NCI-H524 (cell line): ENCODE measurements around the gene PLSCR1.

Experiments
- DNase-seq, 2 experiments: peaks; one replicate each; lab custom pipeline; 2025; lab: John Stamatoyannopoulos, UW

Gene PLSCR1

DNA sequence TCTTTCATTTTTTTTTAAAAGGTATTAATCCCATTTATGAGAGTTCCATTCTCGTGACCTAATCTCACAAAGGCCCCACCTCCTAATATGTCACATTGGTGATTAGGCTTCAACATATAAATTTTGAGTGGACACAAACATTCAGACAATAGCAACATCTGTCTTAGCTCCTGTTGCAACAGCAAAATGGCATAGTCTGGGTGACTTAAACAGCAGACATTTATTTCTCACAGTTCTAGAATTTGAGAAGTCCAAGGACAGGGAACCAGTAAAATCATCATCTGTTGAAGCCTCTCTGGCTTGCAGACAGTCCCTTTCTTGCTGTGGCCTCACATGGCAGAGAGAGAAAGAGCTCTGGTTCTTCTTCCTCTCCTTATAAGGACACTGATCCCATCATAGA, 71.8 kb downstream of the PLSCR1 start:
- DNase-seq = no peak

DNA sequence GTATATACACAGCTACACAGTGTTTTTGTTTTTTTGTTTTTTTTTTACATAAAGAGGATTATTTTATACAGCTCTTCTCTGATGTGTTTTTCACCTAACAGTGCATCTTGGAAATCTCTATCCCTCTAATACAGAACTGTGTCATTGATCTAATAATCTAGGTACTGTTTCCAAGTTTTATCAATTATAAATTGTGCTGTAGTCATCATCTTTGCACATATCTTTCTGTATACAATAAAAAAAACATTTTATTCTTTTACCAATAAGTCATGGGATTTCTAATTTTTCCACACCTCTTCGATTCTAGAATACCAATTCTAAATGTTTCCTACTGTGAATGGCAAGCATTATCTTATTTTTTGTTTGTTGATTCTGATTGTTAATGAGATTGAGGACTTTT, 73.4 kb downstream of the PLSCR1 start:
- no peak for DNase-seq

DNA sequence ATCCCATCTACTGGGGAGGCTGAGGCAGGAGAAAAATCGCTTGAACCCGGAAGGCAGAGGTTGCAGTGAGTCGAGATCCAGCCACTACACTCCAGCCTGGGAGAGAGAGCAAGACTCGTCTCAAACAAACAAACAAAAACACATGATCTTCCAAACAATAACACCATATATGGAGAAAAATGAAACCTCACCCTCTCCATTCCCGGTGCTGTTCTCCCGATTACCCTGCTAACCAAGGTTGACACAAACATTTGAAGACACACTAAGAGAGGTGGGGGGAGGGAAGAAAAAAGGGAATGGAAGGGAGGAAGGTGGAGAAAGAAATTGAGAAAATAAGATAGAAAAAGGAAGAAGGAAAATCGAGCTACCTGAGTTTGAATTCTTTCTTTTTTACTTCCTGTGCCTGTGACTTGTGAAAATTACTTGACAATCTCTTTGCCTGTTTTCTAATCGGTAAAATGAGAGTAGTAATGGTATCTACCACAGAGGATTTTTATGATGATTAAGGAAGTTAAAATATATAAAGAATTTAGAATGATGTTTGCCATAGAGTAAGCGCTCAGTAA, 73.9 kb downstream of the PLSCR1 start:
- DNase-seq = no peak

DNA sequence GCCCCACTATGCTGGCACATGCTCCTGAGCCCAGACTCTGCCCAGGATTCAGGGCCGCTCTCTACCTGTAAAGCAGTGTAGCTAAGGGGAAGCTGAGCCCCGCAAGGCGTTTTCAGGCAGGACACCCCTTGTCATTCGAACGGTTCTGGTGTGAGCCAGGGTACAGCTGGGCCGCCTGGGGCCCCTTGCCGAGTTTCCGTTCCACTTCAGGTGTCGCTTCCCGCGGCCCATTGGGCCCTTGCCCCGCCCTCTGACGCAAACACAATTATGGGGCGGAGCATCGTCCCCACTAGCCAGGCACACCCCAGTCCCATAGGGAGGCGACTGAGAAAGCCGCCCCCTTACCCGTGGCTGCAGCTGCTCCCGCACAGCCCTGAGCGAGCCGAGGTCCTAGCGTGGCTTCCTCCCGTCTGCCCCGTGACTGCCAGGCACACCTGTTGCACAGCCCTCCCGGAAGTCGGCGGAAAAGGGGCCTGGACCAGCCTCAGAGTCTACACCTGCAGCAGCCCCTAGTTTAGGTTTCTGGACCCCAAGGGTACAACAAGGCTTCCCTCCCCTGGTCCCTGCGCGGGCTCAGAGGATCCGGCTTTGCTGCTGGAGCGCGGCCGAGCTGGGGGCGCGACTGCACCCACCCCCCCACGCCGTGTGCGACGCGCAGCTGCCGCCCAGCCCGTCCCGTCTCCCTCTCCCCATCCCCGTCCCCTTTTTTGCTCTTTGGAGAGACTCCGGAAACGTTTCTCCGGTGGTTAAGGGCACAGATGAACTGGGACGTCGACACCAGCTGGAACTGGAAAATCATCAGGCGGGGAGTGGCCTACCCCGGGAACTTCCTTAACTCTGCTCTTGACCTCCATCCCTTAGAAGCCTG, 75.0 kb downstream of the PLSCR1 start, which contains the start of gene PLSCR2:
TSS of gene PLSCR2 (minus strand) at position 412 of the 868 bp plus-strand sequence. CDS start 9,657 bp downstream, outside the sequence.
- DNase-seq = peak; percentile 46 to 61

DNA sequence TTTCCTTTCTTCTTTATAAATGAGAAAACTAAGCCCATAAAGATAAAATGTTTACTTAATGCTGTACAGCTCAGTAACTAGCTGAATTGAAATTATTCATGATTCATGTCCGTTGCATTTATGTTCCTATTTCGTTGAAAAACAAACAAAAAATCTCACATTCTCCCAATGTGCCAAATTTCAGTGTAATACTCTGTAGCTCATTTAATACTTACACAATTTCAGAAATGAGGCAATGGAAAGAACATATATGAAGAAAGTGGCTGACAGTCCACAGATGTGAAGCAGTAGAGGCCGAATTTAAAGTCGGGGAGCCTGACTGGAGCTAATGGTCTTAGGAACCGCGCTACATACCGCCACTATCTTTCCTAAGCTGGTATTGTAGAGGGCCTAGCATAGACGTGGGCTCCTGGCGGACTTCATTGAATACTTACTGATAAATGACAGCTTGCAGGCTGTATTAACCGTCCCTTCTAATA, 75.7 kb downstream of the PLSCR1 start:
- no peak for DNase-seq

DNA sequence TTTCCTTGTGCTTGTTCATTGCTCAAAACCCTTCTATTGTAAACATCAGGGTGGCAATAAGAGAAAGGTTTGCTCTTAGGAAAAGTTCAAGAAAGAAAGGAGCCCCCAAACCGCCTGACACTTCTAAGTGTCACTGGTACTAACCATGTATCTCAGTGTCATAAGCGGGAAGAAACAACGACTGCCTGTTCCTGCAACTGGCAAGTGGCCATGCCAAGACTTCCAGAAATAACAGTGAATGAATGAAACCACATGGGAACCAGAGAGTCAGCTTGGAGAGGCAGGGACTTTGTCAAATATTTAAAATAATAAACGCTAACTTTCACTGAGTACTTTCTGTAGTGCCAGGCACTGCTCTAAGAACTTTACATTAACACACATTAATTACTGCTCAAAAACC, 76.2 kb downstream of the PLSCR1 start:
- DNase-seq = no peak

DNA sequence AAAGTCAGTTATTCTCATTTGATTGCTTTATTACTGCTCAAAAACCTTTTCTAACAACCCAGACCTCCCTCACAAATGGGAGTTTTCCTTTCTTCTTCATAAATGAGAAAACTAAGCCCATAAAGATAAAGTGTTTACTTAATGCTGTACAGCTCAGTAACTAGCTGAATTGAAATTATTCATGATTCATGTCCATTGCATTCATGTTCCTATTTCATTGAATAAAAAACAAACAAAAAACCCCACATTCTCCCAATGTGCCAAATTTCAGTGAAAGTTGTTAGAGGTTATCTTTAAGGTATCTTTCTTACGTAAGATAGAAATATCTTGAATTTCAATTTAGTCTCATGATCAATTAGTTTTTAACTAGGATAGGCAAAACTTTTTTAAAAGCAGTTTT, 77.8 kb downstream of the PLSCR1 start:
- DNase-seq = no peak

DNA sequence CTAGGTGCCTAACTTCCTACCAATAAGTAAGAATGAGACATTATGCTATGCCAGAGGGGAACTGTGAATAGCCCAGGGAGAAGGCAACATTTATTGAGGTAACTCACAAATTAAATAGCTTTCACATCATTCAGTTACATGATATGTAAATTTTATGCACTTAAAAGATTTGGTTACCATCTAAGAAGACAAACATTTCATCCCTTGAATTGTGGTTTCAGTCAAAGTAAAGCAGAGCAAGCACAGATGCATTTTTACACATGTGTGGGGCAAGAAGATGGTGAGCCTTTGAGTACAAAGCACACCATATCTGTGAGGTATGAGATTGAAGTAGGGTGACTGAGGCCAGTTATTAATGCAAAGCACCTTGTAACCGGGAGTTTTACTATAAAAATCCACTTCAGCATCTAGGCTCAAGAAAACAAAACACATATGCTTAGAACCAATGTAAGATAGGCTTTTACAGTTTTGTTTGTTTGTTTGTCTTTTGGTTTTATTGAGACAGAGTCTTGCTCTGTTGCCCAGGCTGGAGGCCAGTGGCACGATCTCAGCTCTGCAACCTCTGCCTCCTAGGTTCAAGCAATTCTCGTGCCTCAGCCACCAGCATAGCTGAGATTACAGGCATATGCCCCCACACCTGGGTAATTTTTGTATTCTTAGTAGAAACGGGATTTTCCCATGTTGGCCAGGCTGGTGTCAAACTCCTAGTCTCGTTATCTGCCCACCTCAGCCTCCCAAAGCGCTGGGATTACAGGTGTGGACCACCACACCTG, 78.5 kb downstream of the PLSCR1 start:
- no peak for DNase-seq
